Ascending aorta (tissue), 2 donors: ENCODE results near the gene TRIM36. TPM values are rescaled to one million over a fixed set of nuclear protein-coding genes. Genes with fewer than 3 reads are reported as not detected.
A peak's percentile ranks its signal among the peaks of the same experiment; 100 is the strongest.

Experiments
- DNase-seq, 2 donors: peaks; one replicate each; pipeline ENCODE4 v3.0.0-alpha.2; 2019; ENCODE audit warnings: low spot score in 2 of 2
- H3K27ac ChIP-seq, 2 donors: fragments of 200-600 bp; sonication (generic); one replicate each; pipeline ENCODE4 v1.5.1; 2016 to 2017; ENCODE audit warnings: mild to moderate bottlenecking in 1 of 2
- H3K27me3 ChIP-seq: fragments of 200-600 bp; sonication (generic); one replicate; pipeline ENCODE4 v1.5.1; 2017
- H3K36me3 ChIP-seq, 2 donors: fragments of 200-600 bp; sonication (generic); one replicate each; pipeline ENCODE4 v1.5.1; 2016
- H3K4me1 ChIP-seq, 2 donors: fragments of 200-600 bp; sonication (generic); one replicate each; pipeline ENCODE4 v1.5.1; 2016 to 2017; ENCODE audit warnings: mild to moderate bottlenecking in 1 of 2
- H3K4me3 ChIP-seq, 2 donors: fragments of 200-600 bp; sonication (generic); one replicate each; pipeline ENCODE4 v1.5.1; 2016 to 2017; ENCODE audit warnings: mild to moderate bottlenecking in 1 of 2
- H3K9me3 ChIP-seq, 2 donors: fragments of 200-600 bp; sonication (generic); one replicate each; pipeline ENCODE4 v1.5.1; 2016
- intact Hi-C: fragments of 100-400 bp; cut with DNase I; formaldehyde crosslinking; loops from one replicate; pipeline ENCODE4 v1.15.1; 2023
- total RNA-seq: library from RNA; depleted of rRNA; stranded (reverse); fragments of >200 nt; gene quantifications from one replicate; pipeline ENCODE4 v1.1.0, GENCODE V29; 2016
- TF ChIP-seq, protein P1 (sequence below), 3 experiments: fragments of 200-600 bp in 2 of 3; fragments of 450-650 bp in 1 of 3; sonication (generic) in 2 of 3; IDR thresholded peaks; one replicate each; pipeline ENCODE4 v1.5.1; 2016 to 2019; ENCODE audit warnings: antibody characterized with exemption in 3 of 3, mild to moderate bottlenecking in 1 of 3, moderate library complexity in 1 of 3

TRIM36 gene
- total RNA-seq, 1 donor from 2014 or later = 31.7 TPM

DNA sequence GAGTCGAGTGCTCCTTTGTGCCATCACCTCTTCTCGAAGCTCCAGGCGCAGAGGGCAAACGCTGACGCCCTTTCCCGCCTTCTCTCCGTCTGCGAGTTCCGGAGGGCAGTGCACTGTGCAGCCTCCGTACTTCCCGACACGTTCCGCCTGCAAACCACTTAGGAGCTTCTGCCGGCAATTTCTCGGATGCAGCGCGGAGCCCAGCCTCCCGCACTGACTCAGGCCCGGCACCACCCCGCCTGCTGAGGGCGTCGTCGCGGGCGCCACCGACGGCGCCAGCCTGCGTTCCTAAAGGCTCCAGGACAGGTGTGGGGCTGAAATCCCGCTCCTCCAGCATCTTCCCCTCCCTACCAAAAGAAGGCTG lies 9.3 kb upstream of the TRIM36 start:
- Histone ChIP-seq H3K36me3 (no peaks in the 10 kb centered on the region), H3K4me1 (no peaks in the 10 kb centered on the region), H3K9me3 (no peaks in the 10 kb centered on the region), H3K27ac (peak overlapping the region; percentile 63 to 68), H3K27me3 (no peaks in the 10 kb centered on the region), H3K4me3 (peak overlapping the region; percentile 66 to 80)
- TF ChIP-seq, protein P1, sequence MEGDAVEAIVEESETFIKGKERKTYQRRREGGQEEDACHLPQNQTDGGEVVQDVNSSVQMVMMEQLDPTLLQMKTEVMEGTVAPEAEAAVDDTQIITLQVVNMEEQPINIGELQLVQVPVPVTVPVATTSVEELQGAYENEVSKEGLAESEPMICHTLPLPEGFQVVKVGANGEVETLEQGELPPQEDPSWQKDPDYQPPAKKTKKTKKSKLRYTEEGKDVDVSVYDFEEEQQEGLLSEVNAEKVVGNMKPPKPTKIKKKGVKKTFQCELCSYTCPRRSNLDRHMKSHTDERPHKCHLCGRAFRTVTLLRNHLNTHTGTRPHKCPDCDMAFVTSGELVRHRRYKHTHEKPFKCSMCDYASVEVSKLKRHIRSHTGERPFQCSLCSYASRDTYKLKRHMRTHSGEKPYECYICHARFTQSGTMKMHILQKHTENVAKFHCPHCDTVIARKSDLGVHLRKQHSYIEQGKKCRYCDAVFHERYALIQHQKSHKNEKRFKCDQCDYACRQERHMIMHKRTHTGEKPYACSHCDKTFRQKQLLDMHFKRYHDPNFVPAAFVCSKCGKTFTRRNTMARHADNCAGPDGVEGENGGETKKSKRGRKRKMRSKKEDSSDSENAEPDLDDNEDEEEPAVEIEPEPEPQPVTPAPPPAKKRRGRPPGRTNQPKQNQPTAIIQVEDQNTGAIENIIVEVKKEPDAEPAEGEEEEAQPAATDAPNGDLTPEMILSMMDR (IDR thresholded peaks at IDR 0.05) = no peak
- DNase-seq = no peak
- intact Hi-C loops = loop anchor here (1.0 to 5.0 kb wide), 2 partner anchors 9 to 38 kb away; no protein-coding TSS in a partner anchor

GRCh38 chr5:115170929-115171510 lies 1.3 kb upstream of the TRIM36 start:
- TF ChIP-seq, protein P1 (IDR thresholded peaks at IDR 0.05) = no peak
- peak overlapping the region; percentile 83 to 90 for H3K4me3 ChIP-seq
- peaks cover 4 to 6% of the 10 kb centered on the region in 2 donors for H3K4me1 ChIP-seq
- intact Hi-C loops = loop anchor here (1.0 kb wide), 1 partner anchor 8 kb away; no protein-coding TSS in a partner anchor
- no peak for DNase-seq
- no peaks in the 10 kb centered on the region for H3K27me3 ChIP-seq
- no peaks in the 10 kb centered on the region for H3K36me3 ChIP-seq
- peak overlapping the region; percentile 65 to 69 for H3K27ac ChIP-seq
- H3K9me3 ChIP-seq = no peaks in the 10 kb centered on the region

GRCh38 chr5:115170134-115170928 lies 623 bp upstream of the TRIM36 start:
- H3K4me1 ChIP-seq = peaks cover 4 to 6% of the 10 kb centered on the region in 2 donors
- peak overlapping the region; percentile 83 to 90 for H3K4me3 ChIP-seq
- peak overlapping the region; percentile 65 to 69 for H3K27ac ChIP-seq
- TF ChIP-seq, protein P1 (IDR thresholded peaks at IDR 0.05) = no peak
- no peaks in the 10 kb centered on the region for H3K9me3 ChIP-seq
- H3K27me3 ChIP-seq = no peaks in the 10 kb centered on the region
- no peaks in the 10 kb centered on the region for H3K36me3 ChIP-seq
- DNase-seq = no peak
- intact Hi-C loops = loop anchor here (1.0 kb wide), 1 partner anchor 9 kb away; no protein-coding TSS in a partner anchor

- Histone ChIP-seq H3K36me3 (no peaks in the 10 kb centered on the region), H3K4me3 (peak overlapping the region; percentile 83 to 90), H3K27me3 (no peaks in the 10 kb centered on the region), H3K4me1 (peaks cover 4 to 6% of the 10 kb centered on the region in 2 donors), H3K27ac (peak overlapping the region; percentile 48 to 69), H3K9me3 (no peaks in the 10 kb centered on the region)
- TF ChIP-seq, protein P1 (IDR thresholded peaks at IDR 0.05) = no peak
- intact Hi-C loops = loop anchor here (5.0 kb wide), 1 partner anchor 673 kb away; the partner anchor contains the start of genes AP3S1 and ATG12
- DNase-seq = no peak
Measured at GRCh38 chr5:115168829-115169486, 750 bp downstream of the TRIM36 start.

- intact Hi-C loops = loop anchor here (5.0 kb wide), 1 partner anchor 675 kb away; the partner anchor contains the start of genes AP3S1 and ATG12
- no peak overlapping the region for H3K27ac ChIP-seq
- peaks cover 4 to 6% of the 10 kb centered on the region in 2 donors for H3K4me1 ChIP-seq
- no peaks in the 10 kb centered on the region for H3K27me3 ChIP-seq
- H3K4me3 ChIP-seq = no peak overlapping the region
- no peaks in the 10 kb centered on the region for H3K9me3 ChIP-seq
- no peaks in the 10 kb centered on the region for H3K36me3 ChIP-seq
- TF ChIP-seq, protein P1 (IDR thresholded peaks at IDR 0.05) = no peak
- no peak for DNase-seq
Measured at GRCh38 chr5:115166744-115167393, 2.8 kb downstream of the TRIM36 start.
